BLaER1 (cell line): ENCODE measurements around the gene ALX3.
A peak's percentile ranks its signal among the peaks of the same experiment; 100 is the strongest.

Experiments
- H3K27ac ChIP-seq: shearing (Covaris generic); formaldehyde crosslinking; 2 replicates; pipeline ENCODE4 v1.8.1; 2022
- H3K27me3 ChIP-seq: shearing (Covaris generic); formaldehyde crosslinking; 2 replicates; pipeline ENCODE4 v1.8.1; 2022
- H3K36me3 ChIP-seq: shearing (Covaris generic); formaldehyde crosslinking; 2 replicates; pipeline ENCODE4 v1.8.1; 2022
- H3K4me1 ChIP-seq: shearing (Covaris generic); formaldehyde crosslinking; 2 replicates; pipeline ENCODE4 v1.8.1; 2022
- H3K4me2 ChIP-seq: shearing (Covaris generic); formaldehyde crosslinking; 2 replicates; pipeline ENCODE4 v1.8.1; 2022
- H3K4me3 ChIP-seq: shearing (Covaris generic); formaldehyde crosslinking; 2 replicates; pipeline ENCODE4 v1.8.1; 2022
- H3K9ac ChIP-seq: shearing (Covaris generic); formaldehyde crosslinking; 2 replicates; pipeline ENCODE4 v1.8.1; 2022
- H3K9me3 ChIP-seq: shearing (Covaris generic); formaldehyde crosslinking; 2 replicates; pipeline ENCODE4 v1.8.1; 2022
- H4K20me1 ChIP-seq: shearing (Covaris generic); formaldehyde crosslinking; 2 replicates; pipeline ENCODE4 v1.8.1; 2022
- Cebpa-rat ChIP-seq: shearing (Covaris generic); IDR thresholded peaks from 2 replicates; pipeline ENCODE4 v1.8.1; 2022

The ALX3 gene

DNA sequence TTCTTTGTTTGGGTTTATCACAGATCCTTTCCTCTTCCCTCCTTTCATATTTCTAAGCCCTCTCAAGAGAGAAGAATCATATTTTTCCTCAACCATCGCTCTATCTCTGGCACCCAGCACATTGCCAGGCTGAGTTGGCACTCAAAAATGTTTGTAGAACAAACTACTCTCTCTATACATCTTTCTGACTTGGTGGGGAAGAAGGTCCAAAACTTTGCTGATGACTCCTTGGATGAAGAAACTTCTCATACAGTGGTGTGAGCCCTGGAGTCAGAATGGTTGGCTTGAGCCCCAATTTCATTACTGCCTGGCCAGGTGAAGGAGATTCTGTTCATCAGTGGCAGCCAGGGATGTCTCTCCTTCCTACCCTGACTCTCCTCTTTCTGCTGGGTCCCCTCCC is 11.9 kb downstream of the ALX3 start:
- H3K36me3 ChIP-seq: peaks cover 62% of the 10 kb centered on the region
- no peak for TF ChIP-seq Cebpa-rat
- H3K9ac ChIP-seq: no peak overlapping the region; the same call in 1 of the 2 replicates
- no peaks in the 10 kb centered on the region for H3K9me3 ChIP-seq
- no peak overlapping the region for H3K27ac ChIP-seq
- peaks cover 37% of the 10 kb centered on the region for H3K4me1 ChIP-seq
- H3K4me2 ChIP-seq: peak overlapping the region; percentile 55
- peaks cover 41% of the 10 kb centered on the region for H4K20me1 ChIP-seq
- H3K27me3 ChIP-seq: no peaks in the 10 kb centered on the region
- no peak overlapping the region for H3K4me3 ChIP-seq

DNA sequence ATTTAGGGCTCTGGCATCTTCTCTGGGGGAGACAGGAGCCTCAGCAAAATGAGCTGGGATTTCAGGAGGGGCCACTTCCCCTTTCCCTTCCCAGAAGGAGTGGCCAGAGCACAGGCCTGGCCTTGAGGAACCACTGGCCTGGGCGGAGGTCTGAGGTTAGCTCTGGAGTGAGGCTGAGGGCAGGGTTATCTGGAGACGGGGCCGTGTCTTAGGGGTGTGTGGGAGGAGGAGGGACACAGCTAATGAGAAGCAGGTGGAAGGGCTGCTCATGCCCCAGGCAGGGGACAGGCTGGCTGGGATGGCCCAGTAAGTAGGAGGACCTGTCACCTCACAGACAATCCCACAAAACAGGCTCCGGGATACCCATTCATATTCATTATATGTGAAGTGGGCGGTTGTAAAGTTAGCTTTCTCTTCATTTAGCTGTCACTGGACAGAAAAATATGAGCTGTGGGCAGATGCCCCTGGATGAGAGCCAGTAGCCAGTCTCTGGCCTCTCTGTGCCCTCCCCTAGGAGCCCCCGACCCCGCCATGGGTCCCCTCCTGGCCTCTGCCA is 12.4 kb downstream of the ALX3 start:
- Histone ChIP-seq H3K36me3 (peaks cover 68% of the 10 kb centered on the region), H3K27ac (no peak overlapping the region), H3K9ac (no peak overlapping the region), H3K9me3 (no peaks in the 10 kb centered on the region), H3K27me3 (no peaks in the 10 kb centered on the region), H3K4me1 (peaks cover 37% of the 10 kb centered on the region), H3K4me3 (no peak overlapping the region), H4K20me1 (peaks cover 38% of the 10 kb centered on the region), H3K4me2 (0 out of 2 replicates have a peak overlapping the region, but pooled peaks have one; percentile 55)
- TF ChIP-seq Cebpa-rat: no peak

GRCh38 chr1:110056776-110057175 is 13.7 kb downstream of the ALX3 start:
- no peak for TF ChIP-seq Cebpa-rat
- no peak overlapping the region for H3K27ac ChIP-seq
- peaks cover 32% of the 10 kb centered on the region for H3K4me1 ChIP-seq
- no peaks in the 10 kb centered on the region for H3K9me3 ChIP-seq
- no peak overlapping the region for H3K4me3 ChIP-seq
- H3K36me3 ChIP-seq: peaks cover 80% of the 10 kb centered on the region
- no peak overlapping the region for H3K4me2 ChIP-seq
- no peak overlapping the region for H3K9ac ChIP-seq
- no peaks in the 10 kb centered on the region for H3K27me3 ChIP-seq
- peaks cover 33% of the 10 kb centered on the region for H4K20me1 ChIP-seq

GRCh38 chr1:110056285-110056683 is 14.2 kb downstream of the ALX3 start:
- Histone ChIP-seq H3K4me2 (no peak overlapping the region), H3K36me3 (peaks cover 85% of the 10 kb centered on the region), H3K27me3 (no peaks in the 10 kb centered on the region), H3K9ac (no peak overlapping the region), H4K20me1 (peaks cover 33% of the 10 kb centered on the region), H3K4me3 (no peak overlapping the region), H3K27ac (no peak overlapping the region), H3K4me1 (peaks cover 31% of the 10 kb centered on the region), H3K9me3 (no peaks in the 10 kb centered on the region)
- TF ChIP-seq Cebpa-rat: no peak

DNA sequence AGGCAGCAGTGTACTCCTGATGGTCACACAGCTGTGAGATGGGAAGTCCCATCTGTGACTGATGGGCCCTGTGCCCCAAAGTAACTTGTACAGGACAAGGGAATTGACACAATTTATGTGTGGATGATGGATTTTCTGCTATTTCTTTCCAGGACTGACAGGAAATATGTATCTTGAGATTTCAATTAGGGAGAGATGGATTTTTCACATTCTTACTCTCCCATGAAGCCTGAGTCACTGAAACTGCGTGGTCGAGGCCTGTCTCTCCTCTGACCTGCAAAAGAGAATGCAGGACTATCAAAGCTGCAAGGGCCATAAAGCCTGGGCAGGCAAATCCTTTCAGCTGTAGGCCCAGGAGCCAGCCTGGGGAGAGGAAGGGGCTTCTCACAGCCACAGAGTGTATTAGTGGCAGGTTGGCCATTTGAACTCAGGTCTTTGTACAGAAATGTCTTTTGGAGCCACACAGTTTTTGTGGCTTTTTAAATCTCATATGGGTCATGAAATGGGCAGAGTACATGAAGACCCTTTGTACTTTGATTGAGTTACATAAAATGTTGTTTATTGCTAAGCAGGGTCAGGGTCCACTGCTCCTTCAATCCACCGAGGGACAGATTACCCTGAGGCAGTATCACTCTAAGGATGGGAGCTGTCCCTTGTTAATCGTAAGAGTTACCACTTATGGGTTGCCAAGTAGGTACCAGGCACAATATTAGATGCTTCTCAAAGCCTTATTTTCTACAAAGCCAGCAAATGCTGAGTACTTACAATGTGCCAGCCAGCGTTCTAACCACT is 14.8 kb downstream of the ALX3 start:
- Histone ChIP-seq H3K27me3 (no peaks in the 10 kb centered on the region), H3K36me3 (peaks cover 87% of the 10 kb centered on the region), H3K4me2 (no peak overlapping the region), H3K27ac (no peak overlapping the region), H3K4me1 (peaks cover 31% of the 10 kb centered on the region), H3K9me3 (no peaks in the 10 kb centered on the region), H3K4me3 (no peak overlapping the region), H3K9ac (0 out of 2 replicates have a peak overlapping the region, but pooled peaks have one; percentile 9), H4K20me1 (peaks cover 31% of the 10 kb centered on the region)
- no peak for TF ChIP-seq Cebpa-rat

DNA sequence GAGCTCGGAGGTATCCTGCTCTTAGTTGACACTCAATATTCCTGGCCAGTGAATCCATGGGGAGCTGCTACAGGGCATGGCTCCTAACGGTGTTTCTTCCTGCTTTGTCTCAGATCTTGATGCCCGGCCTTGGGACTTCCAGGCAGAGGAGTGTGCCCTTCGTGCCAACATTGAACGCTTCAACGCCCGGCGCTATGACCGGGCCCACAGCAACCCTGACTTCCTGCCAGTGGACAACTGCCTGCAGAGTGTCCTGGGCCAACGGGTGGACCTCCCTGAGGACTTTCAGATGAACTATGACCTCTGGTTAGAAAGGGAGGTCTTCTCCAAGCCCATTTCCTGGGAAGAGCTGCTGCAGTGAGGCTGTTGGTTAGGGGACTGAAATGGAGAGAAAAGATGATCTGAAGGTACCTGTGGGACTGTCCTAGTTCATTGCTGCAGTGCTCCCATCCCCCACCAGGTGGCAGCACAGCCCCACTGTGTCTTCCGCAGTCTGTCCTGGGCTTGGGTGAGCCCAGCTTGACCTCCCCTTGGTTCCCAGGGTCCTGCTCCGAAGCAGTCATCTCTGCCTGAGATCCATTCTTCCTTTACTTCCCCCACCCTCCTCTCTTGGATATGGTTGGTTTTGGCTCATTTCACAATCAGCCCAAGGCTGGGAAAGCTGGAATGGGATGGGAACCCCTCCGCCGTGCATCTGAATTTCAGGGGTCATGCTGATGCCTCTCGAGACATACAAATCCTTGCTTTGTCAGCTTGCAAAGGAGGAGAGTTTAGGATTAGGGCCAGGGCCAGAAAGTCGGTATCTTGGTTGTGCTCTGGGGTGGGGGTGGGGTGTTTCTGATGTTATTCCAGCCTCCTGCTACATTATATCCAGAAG is 16.7 kb downstream of the ALX3 start:
- peaks cover 93% of the 10 kb centered on the region for H3K36me3 ChIP-seq

DNA sequence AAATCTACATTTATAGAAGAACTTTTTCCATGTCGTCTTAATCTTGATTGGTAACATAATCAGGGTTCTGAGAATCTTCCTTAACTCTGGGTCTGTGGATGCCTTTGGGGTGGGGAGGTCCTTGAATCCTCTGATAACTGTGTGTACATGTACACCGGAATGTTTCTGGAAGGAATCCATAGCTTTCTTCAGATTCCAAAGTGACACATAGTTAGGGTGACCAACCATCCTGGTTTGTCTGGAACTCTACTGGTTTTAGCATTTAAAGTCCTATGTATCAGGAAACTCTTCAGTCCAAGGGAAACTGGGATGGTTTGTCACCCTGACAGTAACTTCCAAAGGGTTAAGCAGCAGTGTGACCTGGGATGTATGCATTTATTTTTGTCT is 19.2 kb downstream of the ALX3 start:
- H3K9ac ChIP-seq: no peak overlapping the region
- no peaks in the 10 kb centered on the region; the same call in 1 of the 2 replicates for H4K20me1 ChIP-seq
- H3K9me3 ChIP-seq: no peaks in the 10 kb centered on the region
- H3K4me2 ChIP-seq: no peak overlapping the region
- no peak overlapping the region for H3K27ac ChIP-seq
- no peak overlapping the region for H3K4me3 ChIP-seq
- peaks cover 100% of the 10 kb centered on the region for H3K36me3 ChIP-seq
- H3K27me3 ChIP-seq: no peaks in the 10 kb centered on the region
- TF ChIP-seq Cebpa-rat: no peak
- peaks cover 9% of the 10 kb centered on the region for H3K4me1 ChIP-seq

More for the DNA sequence above, 16.7 kb downstream of the ALX3 start:
- H4K20me1 ChIP-seq: peaks cover 16% of the 10 kb centered on the region
- peaks cover 20% of the 10 kb centered on the region for H3K4me1 ChIP-seq
- no peak overlapping the region for H3K4me2 ChIP-seq
- no peak for TF ChIP-seq Cebpa-rat
- H3K27ac ChIP-seq: no peak overlapping the region
- no peak overlapping the region for H3K9ac ChIP-seq
- no peaks in the 10 kb centered on the region for H3K27me3 ChIP-seq
- H3K4me3 ChIP-seq: no peak overlapping the region
- no peaks in the 10 kb centered on the region for H3K9me3 ChIP-seq

- H4K20me1 ChIP-seq: no peaks in the 10 kb centered on the region; the same call in 1 of the 2 replicates
- no peak overlapping the region for H3K4me2 ChIP-seq
- no peaks in the 10 kb centered on the region for H3K9me3 ChIP-seq
- no peaks in the 10 kb centered on the region for H3K27me3 ChIP-seq
- H3K4me3 ChIP-seq: no peak overlapping the region
- no peak overlapping the region for H3K27ac ChIP-seq
- no peak for TF ChIP-seq Cebpa-rat
- peaks cover 9% of the 10 kb centered on the region for H3K4me1 ChIP-seq
- 0 out of 2 replicates have a peak overlapping the region, but pooled peaks have one; percentile 6 for H3K9ac ChIP-seq
- peaks cover 100% of the 10 kb centered on the region for H3K36me3 ChIP-seq
Observed at GRCh38 chr1:110050602-110051261, 19.7 kb downstream of the ALX3 start.
